Epithelial cell of esophagus (primary cell): ENCODE measurements around the gene KRTAP12-3.
"Not testable (repeated sequence)": the region's sequence is repeated elsewhere in the genome, so short reads cannot be mapped to it uniquely, and the experiment has no call there.

ENCODE experiments used
- DNase-seq: peaks from one replicate; pipeline ENCODE4 v3.0.0; 2010; ENCODE audit warnings: low read depth
- H3K4me3 ChIP-seq: 2 replicates; pipeline ENCODE4 v1.5.1; 2011; ENCODE audit warnings: mild to moderate bottlenecking, low read length, control low read depth
- CTCF ChIP-seq: IDR thresholded peaks from 2 replicates; pipeline ENCODE4 v1.5.1; 2011; ENCODE audit warnings: low read depth, mild to moderate bottlenecking, low read length, control low read depth, inconsistent platforms; ENCODE audit not compliant: insufficient read depth; ENCODE audit errors: missing control alignments

KRTAP12-3 gene

DNA sequence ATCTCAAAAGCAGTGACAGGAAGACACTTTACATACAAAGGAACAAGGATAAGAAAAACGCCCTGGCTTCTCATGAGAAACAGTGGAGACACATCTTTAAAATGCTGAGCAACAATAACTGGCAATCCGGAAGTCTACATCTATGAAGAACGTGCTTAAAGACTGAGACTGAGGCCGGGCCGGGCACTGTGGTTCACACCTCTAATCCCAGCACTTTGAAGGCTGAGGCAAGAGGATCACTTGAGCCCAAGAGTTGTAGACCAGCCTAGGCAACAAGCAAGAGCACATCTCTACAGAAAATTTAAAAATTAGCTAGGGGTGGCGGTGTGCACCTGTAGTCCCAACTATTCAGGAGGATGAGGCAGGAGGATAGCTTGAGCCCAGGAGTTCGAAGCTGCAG, 26.3 kb downstream of the KRTAP12-3 start:
- H3K4me3 ChIP-seq: no peak overlapping the region
- no peak for TF ChIP-seq CTCF
- DNase-seq: no peak

DNA sequence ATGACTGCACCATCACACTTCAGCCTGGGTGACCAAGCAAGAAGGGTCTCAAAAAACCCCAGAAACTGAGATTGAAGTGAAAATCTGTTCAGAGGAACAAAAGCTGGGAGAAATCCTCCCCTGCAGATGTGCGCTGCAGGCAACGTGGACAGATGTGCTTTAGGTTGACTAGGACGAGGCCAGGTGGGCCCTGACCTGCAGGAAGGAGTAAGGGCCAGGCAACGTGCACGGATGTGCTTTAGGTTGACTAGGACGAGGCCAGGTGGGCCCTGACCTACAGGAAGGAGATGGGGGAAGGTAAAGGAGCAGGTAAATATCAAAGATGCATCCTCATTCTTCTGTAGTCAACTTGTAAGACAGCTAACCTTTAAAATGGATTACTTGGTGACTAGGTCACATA, 26.8 kb downstream of the KRTAP12-3 start:
- no peak overlapping the region for H3K4me3 ChIP-seq
- TF ChIP-seq CTCF: no peak
- no peak for DNase-seq

DNA sequence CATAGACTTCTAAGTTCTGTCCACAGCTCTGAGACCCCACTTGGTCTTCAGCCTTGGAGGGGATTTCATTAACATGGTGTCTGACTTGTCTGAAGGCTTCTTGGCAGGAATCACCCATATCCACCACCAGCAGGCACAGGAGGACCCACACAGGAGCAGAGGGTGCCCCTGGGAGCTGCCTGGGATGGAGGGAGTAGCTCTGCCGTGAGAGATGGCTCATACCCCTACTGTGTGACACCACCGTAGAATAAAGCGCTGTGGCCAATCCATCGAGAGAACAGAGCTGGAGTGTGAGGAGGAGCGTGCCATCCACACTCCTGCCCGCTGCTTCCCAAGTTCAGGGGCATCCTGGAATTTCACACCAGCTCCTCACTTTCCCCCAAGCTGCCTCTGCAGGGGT, 27.3 kb downstream of the KRTAP12-3 start:
- DNase-seq, H3K4me3 ChIP-seq: not testable (repeated sequence)

DNA sequence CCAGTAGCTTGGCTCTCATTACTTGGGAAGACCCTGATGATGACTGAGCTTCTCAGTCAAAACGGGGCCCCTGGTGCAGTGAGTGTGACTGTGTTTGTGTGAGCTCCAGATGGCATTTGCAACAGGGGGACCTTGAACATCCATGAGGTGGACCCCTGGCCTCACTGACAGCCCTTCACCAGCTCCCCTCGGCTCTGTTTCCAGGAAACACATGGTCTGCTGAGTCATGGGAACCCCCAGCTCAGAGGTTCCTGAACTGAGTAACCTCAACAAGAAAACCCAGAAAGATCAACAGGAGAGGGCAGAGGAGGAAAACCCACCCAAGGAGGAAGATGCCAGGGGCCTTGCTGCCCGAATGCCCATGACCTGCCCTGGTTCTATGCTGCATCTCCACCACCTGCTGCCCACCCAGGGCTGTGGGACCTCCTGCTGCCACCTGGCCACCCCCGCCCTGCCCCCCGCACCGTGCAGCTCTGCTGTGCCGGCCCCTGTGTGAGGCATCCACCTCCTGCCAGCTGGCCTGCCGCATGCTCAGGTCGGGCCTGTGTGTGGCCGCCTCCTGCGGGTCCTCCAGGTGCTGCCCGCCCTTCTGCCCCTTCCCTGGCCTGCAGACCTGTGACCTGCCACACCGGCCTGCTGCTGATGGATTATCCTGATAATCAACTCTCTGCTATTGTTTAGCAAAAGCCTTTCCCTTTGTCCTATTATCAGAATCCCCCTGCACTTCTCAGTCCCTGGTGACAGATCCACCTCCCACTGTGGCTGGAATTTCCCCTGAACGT, 28.5 kb downstream of the KRTAP12-3 start:
- no peak overlapping the region for H3K4me3 ChIP-seq
- no peak for DNase-seq
- TF ChIP-seq CTCF: no peak

DNA sequence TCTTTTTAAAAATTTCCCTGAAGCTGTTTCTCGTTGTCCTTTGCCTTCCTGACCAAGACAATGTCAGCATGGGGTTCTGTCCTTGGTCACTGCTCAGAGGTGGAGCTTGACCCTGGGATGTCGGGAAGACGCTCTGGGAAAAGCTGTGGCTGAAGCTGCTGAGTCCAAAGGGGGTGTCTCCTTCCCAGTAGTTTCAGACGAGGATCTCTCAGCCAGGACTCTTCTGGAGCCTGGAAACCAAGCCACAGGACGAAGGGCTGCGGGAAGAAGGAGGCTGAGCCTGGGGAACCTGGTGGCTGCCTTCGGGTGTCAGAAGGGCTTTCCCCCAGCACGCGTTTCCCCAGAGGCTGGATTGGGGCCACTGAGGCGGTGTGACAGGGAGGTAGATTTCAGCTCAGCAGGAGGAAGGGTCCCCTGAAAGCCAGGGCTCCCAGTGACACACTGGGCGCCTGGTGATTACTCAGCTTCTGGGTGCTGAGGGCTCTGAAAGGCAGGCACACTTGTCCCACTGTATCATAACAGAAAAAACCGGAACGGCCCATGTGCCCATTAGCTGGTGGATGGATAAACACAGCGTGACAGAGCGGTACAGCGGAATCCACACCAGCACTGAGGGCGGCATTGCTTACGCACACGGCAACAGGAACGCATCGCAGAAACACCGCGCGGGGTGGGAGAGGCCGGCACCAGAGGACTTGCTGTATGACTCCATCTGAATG, 29.3 kb downstream of the KRTAP12-3 start:
- DNase-seq: no peak
- TF ChIP-seq CTCF: no peak
- no peak overlapping the region for H3K4me3 ChIP-seq

DNA sequence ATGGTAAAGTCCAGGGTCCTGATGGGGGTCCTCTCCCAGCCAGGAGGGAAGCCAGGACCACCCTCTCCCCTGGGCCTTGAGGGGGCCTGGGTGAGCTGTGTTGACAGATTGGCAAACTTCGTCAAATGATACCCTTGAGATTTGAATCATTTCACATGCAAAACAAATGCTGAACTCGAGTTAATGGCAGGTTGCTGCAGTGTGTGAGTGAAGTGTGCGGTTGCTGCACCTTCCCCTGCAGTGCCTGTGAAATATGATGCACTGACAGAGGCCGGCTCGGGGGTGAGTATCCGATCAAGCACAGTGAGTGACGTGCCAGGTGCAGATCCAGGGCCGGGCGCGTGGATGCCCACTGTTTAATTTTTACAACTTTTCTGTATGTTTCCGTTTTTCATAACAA, 29.9 kb downstream of the KRTAP12-3 start:
- no peak overlapping the region for H3K4me3 ChIP-seq
- TF ChIP-seq CTCF: no peak
- no peak for DNase-seq

DNA sequence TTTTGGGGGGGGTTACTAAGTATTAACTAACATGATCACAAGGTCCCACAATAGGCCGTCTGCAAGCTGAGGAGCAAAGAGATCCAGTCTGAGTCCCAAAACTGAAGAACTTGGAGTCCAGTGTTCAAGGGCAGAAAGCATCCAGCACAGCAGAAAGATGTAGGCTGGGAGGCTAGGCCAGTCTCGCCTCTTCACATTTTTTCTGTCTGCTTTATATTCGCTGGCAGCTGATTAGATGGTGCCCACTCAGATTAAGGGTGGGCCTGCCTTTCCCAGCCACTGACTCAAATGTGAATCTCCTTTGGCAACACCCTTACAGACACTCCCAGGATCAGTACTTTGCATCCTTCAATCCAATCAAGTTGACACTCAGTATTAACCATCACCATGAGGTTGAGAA, 32.0 kb downstream of the KRTAP12-3 start:
- DNase-seq, H3K4me3 ChIP-seq: not testable (repeated sequence)

GRCh38 chr21:44691686-44692085, 34.0 kb downstream of the KRTAP12-3 start:
- no peak for TF ChIP-seq CTCF

More at GRCh38 chr21:44691686-44692085, 34.0 kb downstream of the KRTAP12-3 start:
- no peak overlapping the region for H3K4me3 ChIP-seq
- no peak for DNase-seq
